Endothelial cell (in vitro differentiated cells): ENCODE results near the gene SPATA17. TPM values are rescaled to one million over a fixed set of nuclear protein-coding genes. Genes with fewer than 3 reads are reported as not detected.

Experiments used
- DNase-seq: peaks from one replicate; pipeline ENCODE4 v3.0.0; 2021; ENCODE audit warnings: low spot score
- H3K27ac Mint-ChIP-seq: one replicate; pipeline ENCODE4 v1.8.0; 2021; ENCODE audit warnings: mixed read lengths, inconsistent platforms; ENCODE audit not compliant: unreplicated experiment
- H3K27me3 Mint-ChIP-seq: one replicate; pipeline ENCODE4 v1.8.0; 2021; ENCODE audit warnings: mild to moderate bottlenecking, moderate library complexity, mixed read lengths, inconsistent platforms; ENCODE audit not compliant: unreplicated experiment
- H3K36me3 Mint-ChIP-seq: one replicate; pipeline ENCODE4 v1.8.0; 2021; ENCODE audit warnings: mild to moderate bottlenecking, low read depth, mixed read lengths, inconsistent platforms; ENCODE audit not compliant: unreplicated experiment
- H3K4me1 Mint-ChIP-seq: one replicate; pipeline ENCODE4 v1.8.0; 2021; ENCODE audit warnings: mild to moderate bottlenecking, mixed read lengths, inconsistent platforms; ENCODE audit not compliant: unreplicated experiment
- H3K4me3 Mint-ChIP-seq: one replicate; pipeline ENCODE4 v1.8.0; 2021; ENCODE audit warnings: mild to moderate bottlenecking, mixed read lengths, inconsistent platforms; ENCODE audit not compliant: unreplicated experiment
- H3K9me3 Mint-ChIP-seq: one replicate; pipeline ENCODE4 v1.8.0; 2021; ENCODE audit warnings: mixed read lengths, inconsistent platforms; ENCODE audit not compliant: unreplicated experiment
- total RNA-seq: library from RNA; stranded (reverse); fragmentation: NEBNext Ultra II Directional; extraction: Animal tissue kit (Norgen Biotek cat#: 25700); gene quantifications from one replicate; pipeline ENCODE4 v1.2.1, GENCODE V29; 2021; ENCODE audit not compliant: unreplicated experiment
- TF ChIP-seq, protein P1 (sequence below): fragments of 200-600 bp; sonication (generic); IDR thresholded peaks from one replicate; pipeline ENCODE4 v1.5.0; 2021; ENCODE audit warnings: antibody characterized with exemption; ENCODE audit not compliant: unreplicated experiment

Gene SPATA17
- total RNA-seq, 1 donor from 2014 or later: 0.36 TPM

DNA sequence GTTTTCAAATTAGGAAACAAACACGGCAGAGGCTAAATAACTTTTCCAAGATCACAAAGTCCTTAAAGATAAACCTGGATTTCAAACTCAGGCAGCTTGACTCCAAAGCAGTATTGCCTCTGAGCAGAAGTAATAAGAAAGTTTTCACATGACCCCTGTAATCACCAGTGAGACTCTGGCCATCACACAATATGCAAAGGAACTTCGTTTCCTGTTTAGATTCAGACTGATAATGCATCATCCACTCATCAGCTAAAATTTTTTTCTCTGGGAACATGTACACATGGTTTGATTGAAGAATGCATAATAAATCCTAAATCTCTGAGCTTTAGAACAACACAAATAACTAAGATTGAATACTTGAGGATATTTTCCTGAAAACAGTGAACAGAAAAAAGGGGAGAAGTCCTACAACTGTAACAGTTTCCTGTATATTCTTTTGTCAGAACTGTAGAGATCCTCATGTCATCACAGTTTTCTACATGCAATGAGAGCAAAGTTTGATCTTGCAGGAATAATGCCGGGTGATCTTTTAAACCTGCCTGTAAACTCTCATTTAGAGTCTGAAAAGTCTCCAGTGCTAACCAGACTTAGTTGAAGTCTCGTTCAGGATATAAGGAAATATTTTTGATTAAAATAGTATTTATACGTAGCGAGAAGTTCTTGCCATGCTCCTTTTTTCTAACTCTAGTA lies 225.3 kb downstream of the SPATA17 start:
- Mint-ChIP-seq H3K4me1 (peaks cover 4% of the 10 kb centered on the region), H3K36me3 (no peaks in the 10 kb centered on the region), H3K27ac (no peak overlapping the region), H3K9me3 (peaks cover 3% of the 10 kb centered on the region), H3K27me3 (peaks cover 1% of the 10 kb centered on the region), H3K4me3 (no peak overlapping the region)
- no peak for DNase-seq
- TF ChIP-seq, protein P1, sequence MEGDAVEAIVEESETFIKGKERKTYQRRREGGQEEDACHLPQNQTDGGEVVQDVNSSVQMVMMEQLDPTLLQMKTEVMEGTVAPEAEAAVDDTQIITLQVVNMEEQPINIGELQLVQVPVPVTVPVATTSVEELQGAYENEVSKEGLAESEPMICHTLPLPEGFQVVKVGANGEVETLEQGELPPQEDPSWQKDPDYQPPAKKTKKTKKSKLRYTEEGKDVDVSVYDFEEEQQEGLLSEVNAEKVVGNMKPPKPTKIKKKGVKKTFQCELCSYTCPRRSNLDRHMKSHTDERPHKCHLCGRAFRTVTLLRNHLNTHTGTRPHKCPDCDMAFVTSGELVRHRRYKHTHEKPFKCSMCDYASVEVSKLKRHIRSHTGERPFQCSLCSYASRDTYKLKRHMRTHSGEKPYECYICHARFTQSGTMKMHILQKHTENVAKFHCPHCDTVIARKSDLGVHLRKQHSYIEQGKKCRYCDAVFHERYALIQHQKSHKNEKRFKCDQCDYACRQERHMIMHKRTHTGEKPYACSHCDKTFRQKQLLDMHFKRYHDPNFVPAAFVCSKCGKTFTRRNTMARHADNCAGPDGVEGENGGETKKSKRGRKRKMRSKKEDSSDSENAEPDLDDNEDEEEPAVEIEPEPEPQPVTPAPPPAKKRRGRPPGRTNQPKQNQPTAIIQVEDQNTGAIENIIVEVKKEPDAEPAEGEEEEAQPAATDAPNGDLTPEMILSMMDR: no peak

DNA sequence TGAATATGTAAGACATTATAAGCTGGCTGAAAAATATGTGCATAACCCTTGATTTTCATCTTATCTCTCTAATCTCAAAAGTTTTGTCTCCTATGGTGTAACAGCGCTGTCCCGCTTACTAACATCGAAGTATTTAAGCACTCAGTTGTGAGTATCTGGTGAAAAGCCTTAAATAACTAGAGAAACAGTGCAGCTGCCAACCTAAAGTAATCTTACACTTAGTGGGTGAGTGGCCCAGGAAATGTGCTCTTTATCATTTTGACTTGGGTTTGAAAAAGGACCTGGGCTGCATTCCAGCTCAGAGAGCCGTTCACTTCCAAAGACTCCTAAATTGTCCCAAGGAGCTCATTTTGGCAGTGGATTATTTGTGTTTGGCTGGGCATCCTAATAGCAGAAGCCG lies 225.9 kb downstream of the SPATA17 start:
- TF ChIP-seq, protein P1: no peak
- no peaks in the 10 kb centered on the region for H3K36me3 Mint-ChIP-seq
- no peak overlapping the region for H3K4me3 Mint-ChIP-seq
- peaks cover 1% of the 10 kb centered on the region for H3K27me3 Mint-ChIP-seq
- H3K9me3 Mint-ChIP-seq: peaks cover 3% of the 10 kb centered on the region
- H3K4me1 Mint-ChIP-seq: peaks cover 4% of the 10 kb centered on the region
- DNase-seq: no peak
- H3K27ac Mint-ChIP-seq: no peak overlapping the region

DNA sequence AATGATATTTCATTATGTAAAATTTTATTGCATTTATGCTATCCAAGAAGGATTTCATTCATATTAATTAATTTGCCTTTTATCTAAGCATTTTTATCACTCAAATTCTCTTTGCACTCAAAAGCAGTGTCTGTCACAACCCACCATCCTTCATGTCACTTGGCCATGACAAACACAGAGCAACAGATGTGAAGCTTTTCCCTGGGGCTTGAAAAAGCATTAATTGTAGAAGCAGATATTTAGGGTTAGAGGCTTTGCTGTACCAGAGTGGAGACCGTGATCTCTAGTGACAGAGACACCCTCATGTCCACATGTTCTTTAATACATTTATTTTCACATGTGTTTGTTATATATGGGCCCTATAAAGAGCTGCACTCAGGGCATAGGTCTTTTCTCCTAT lies 230.5 kb downstream of the SPATA17 start:
- no peaks in the 10 kb centered on the region for H3K9me3 Mint-ChIP-seq
- peaks cover under 1% of the 10 kb centered on the region for H3K4me1 Mint-ChIP-seq
- DNase-seq: no peak
- H3K36me3 Mint-ChIP-seq: no peaks in the 10 kb centered on the region
- TF ChIP-seq, protein P1: no peak
- H3K4me3 Mint-ChIP-seq: no peak overlapping the region
- no peak overlapping the region for H3K27ac Mint-ChIP-seq
- peaks cover 1% of the 10 kb centered on the region for H3K27me3 Mint-ChIP-seq

DNA sequence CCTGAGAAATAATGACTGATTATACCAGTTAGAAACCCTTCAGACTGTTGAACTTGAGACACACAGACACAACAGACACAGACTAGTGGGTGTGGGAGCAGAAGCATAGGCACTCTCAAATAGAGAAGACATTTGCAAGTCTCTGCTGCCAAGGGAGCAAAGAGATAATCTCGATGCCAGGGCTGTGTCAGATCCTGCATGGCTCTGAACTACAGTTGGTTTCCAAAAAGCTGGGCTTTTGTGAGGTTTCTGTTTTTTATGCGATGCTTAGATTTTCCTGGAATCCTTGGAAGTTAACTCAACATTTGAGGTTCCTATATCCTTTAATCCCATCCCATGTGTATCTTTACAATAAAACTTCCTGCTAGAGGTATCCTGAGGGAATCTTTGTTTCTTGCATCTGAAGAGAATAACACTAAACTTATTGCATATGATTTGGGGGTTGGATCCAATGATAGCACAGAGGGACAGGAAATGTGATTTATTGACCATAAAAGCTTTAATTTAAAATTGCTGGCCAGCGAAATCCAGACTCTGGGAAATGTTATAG lies 236.4 kb downstream of the SPATA17 start:
- no peaks in the 10 kb centered on the region for H3K36me3 Mint-ChIP-seq
- no peak overlapping the region for H3K27ac Mint-ChIP-seq
- H3K4me3 Mint-ChIP-seq: no peak overlapping the region
- no peaks in the 10 kb centered on the region for H3K4me1 Mint-ChIP-seq
- no peak for DNase-seq
- TF ChIP-seq, protein P1: no peak
- H3K27me3 Mint-ChIP-seq: no peaks in the 10 kb centered on the region
- no peaks in the 10 kb centered on the region for H3K9me3 Mint-ChIP-seq

DNA sequence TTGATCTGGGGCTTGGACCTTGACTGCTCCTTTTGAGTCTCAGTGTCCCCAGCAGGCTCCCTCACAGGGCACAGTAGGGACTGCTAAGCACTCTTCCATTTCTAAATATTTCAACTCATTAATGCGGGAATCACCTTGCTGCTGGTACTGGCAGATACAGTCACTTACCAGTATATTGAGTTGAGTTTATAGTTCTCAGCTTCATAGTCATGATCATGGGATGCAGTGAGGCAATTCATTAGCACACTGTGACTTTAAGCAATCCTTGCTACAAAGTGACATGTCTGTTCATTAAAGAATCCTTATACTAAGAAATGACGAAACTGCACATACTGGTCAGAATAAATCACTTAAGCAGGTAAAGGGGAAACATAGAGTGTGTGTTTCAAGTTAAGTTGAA lies 240.8 kb downstream of the SPATA17 start:
- H3K27ac Mint-ChIP-seq: no peak overlapping the region
- no peak for DNase-seq
- no peaks in the 10 kb centered on the region for H3K36me3 Mint-ChIP-seq
- no peaks in the 10 kb centered on the region for H3K9me3 Mint-ChIP-seq
- H3K27me3 Mint-ChIP-seq: no peaks in the 10 kb centered on the region
- H3K4me3 Mint-ChIP-seq: no peak overlapping the region
- no peaks in the 10 kb centered on the region for H3K4me1 Mint-ChIP-seq
- TF ChIP-seq, protein P1: no peak
